CD14-positive monocyte (primary cell): ENCODE results near the gene PHYHIPL. TPM values are rescaled to one million over a fixed set of nuclear protein-coding genes. Genes with fewer than 3 reads are reported as not detected.

ENCODE experiments used
- DNase-seq, 3 donors: peaks; one replicate each; pipeline ENCODE4 v3.0.0-alpha.2; 2011 to 2022
- H2AFZ ChIP-seq: 2 replicates; pipeline ENCODE4 v1.6.0; 2012; ENCODE audit warnings: mild to moderate bottlenecking, low read depth, low read length, inconsistent platforms; ENCODE audit not compliant: insufficient read depth, poor library complexity, severe bottlenecking
- H3K27ac ChIP-seq, 2 donors: 1 replicate in 1 of 2; 2 replicates in 1 of 2; pipeline ENCODE4 v1.5.1; 2012 to 2013; ENCODE audit warnings: low read length in 2 of 2, control low read depth in 1 of 2, inconsistent platforms in 1 of 2, low read depth in 1 of 2, mild to moderate bottlenecking in 1 of 2
- H3K27me3 ChIP-seq, 2 donors: one replicate each; pipeline versions ENCODE4 v1.6.0 to v1.6.1; 2011 to 2013; ENCODE audit warnings: low read length in 2 of 2; ENCODE audit not compliant: control insufficient read depth in 2 of 2, insufficient read depth in 2 of 2
- H3K36me3 ChIP-seq, 2 donors: replicated peaks in 1 of 2; 1 replicate in 1 of 2; 2 replicates in 1 of 2; pipeline versions ENCODE4 v1.5.1 to v1.6.1; 2012 to 2013; ENCODE audit warnings: low read length in 2 of 2, control low read depth in 1 of 2, inconsistent platforms in 1 of 2, mild to moderate bottlenecking in 1 of 2; ENCODE audit not compliant: insufficient read depth in 2 of 2, control insufficient read depth in 1 of 2
- H3K4me1 ChIP-seq, 2 donors: 1 replicate in 1 of 2; 2 replicates in 1 of 2; pipeline versions ENCODE4 v1.5.1 to v1.6.1; 2012 to 2013; ENCODE audit warnings: low read length in 2 of 2, control low read depth in 1 of 2, inconsistent platforms in 1 of 2, mild to moderate bottlenecking in 1 of 2, moderate library complexity in 1 of 2; ENCODE audit not compliant: insufficient read depth in 2 of 2, control insufficient read depth in 1 of 2
- H3K4me2 ChIP-seq: replicated peaks from 2 replicates; pipeline ENCODE3; 2012; ENCODE audit warnings: low read length, moderate library complexity, mild to moderate bottlenecking; ENCODE audit not compliant: poor library complexity, severe bottlenecking; ENCODE audit errors: extremely low read depth
- H3K4me3 ChIP-seq, 3 experiments: fragments of 200-600 bp in 1 of 3; sonication (generic) in 1 of 3; replicated peaks in 1 of 3; 1 replicate in 2 of 3; 2 replicates in 1 of 3; pipeline ENCODE4 v1.5.1; 2011 to 2013; ENCODE audit warnings: low read length in 3 of 3, mild to moderate bottlenecking in 3 of 3, control low read depth in 2 of 3, low read depth in 2 of 3, inconsistent platforms in 1 of 3, moderate library complexity in 1 of 3
- H3K79me2 ChIP-seq: 2 replicates; pipeline ENCODE4 v1.6.0; 2012; ENCODE audit warnings: mild to moderate bottlenecking, control low read depth, inconsistent platforms, low read length, moderate library complexity; ENCODE audit not compliant: insufficient read depth
- H3K9ac ChIP-seq: 2 replicates; pipeline ENCODE4 v1.6.0; 2017; ENCODE audit warnings: low read length, mild to moderate bottlenecking; ENCODE audit not compliant: insufficient read depth, poor library complexity, severe bottlenecking
- H3K9me3 ChIP-seq, 2 donors: replicated peaks in 1 of 2; 1 replicate in 1 of 2; 2 replicates in 1 of 2; pipeline versions ENCODE4 v1.5.1 to v1.6.1; 2012 to 2013; ENCODE audit warnings: low read length in 2 of 2, control low read depth in 1 of 2; ENCODE audit not compliant: control insufficient read depth in 1 of 2, insufficient read depth in 1 of 2
- H4K20me1 ChIP-seq: 2 replicates; pipeline ENCODE4 v1.6.0; 2012; ENCODE audit warnings: mild to moderate bottlenecking, low read length, control low read depth, moderate library complexity; ENCODE audit not compliant: insufficient read depth
- H3K27ac Mint-ChIP-seq, 7 donors: one replicate each; pipeline ENCODE4 v1.8.0; 2020; ENCODE audit warnings: mild to moderate bottlenecking in 7 of 7, mixed read lengths in 7 of 7, moderate library complexity in 6 of 7, inconsistent platforms in 2 of 7
- H3K27me3 Mint-ChIP-seq, 3 donors: one replicate each; pipeline ENCODE4 v1.8.0; 2021 to 2022; ENCODE audit warnings: low read depth in 3 of 3, mild to moderate bottlenecking in 3 of 3, mixed read lengths in 3 of 3, moderate library complexity in 3 of 3, inconsistent platforms in 1 of 3
- H3K36me3 Mint-ChIP-seq, 2 donors: one replicate each; pipeline ENCODE4 v1.8.0; 2020; ENCODE audit warnings: mixed read lengths in 2 of 2, inconsistent platforms in 1 of 2, mild to moderate bottlenecking in 1 of 2
- H3K4me1 Mint-ChIP-seq: one replicate; pipeline ENCODE4 v1.8.0; 2020; ENCODE audit warnings: mild to moderate bottlenecking, mixed read lengths
- H3K4me3 Mint-ChIP-seq, 2 donors: one replicate each; pipeline ENCODE4 v1.8.0; 2020; ENCODE audit warnings: mild to moderate bottlenecking in 2 of 2, mixed read lengths in 2 of 2, moderate library complexity in 1 of 2
- H3K9me3 Mint-ChIP-seq, 7 donors: one replicate each; pipeline ENCODE4 v1.8.0; 2020 to 2022; ENCODE audit warnings: mixed read lengths in 7 of 7, mild to moderate bottlenecking in 6 of 7, moderate library complexity in 6 of 7, inconsistent platforms in 2 of 7
- CTCF ChIP-seq: fragments of 200-600 bp; IDR thresholded peaks from one replicate; pipeline ENCODE4 v1.8.0; 2022; ENCODE audit warnings: antibody characterized with exemption, mild to moderate bottlenecking
- WGBS: methylation state at CpG from one replicate; pipeline ENCODE4 v1.1.5; 2013; ENCODE audit warnings: missing lambda C conversion rate; ENCODE audit not compliant: insufficient coverage; 5-methylcytosine and 5-hydroxymethylcytosine counted together
- intact Hi-C, 2 donors: fragments of 100-400 bp; cut with micrococcal nuclease; formaldehyde crosslinking; loops; one replicate each; pipeline versions ENCODE4 v1.15.0 to v1.15.1; 2023
- polyA plus RNA-seq, 3 donors: library from polyadenylated mRNA; depleted of rRNA in 1 of 3; unstranded in 2 of 3; stranded (reverse) in 1 of 3; fragments of 300-500 nt in 2 of 3; fragments of >200 nt in 1 of 3; fragmentation: Illumina TruSeq in 2 of 3; gene quantifications; 1 replicate in 2 of 3; 2 replicates in 1 of 3; pipeline ENCODE4 v1.2.3, GENCODE V29; 2012 to 2021

Gene PHYHIPL
- polyA plus RNA-seq, 3 donors = not detected

DNA sequence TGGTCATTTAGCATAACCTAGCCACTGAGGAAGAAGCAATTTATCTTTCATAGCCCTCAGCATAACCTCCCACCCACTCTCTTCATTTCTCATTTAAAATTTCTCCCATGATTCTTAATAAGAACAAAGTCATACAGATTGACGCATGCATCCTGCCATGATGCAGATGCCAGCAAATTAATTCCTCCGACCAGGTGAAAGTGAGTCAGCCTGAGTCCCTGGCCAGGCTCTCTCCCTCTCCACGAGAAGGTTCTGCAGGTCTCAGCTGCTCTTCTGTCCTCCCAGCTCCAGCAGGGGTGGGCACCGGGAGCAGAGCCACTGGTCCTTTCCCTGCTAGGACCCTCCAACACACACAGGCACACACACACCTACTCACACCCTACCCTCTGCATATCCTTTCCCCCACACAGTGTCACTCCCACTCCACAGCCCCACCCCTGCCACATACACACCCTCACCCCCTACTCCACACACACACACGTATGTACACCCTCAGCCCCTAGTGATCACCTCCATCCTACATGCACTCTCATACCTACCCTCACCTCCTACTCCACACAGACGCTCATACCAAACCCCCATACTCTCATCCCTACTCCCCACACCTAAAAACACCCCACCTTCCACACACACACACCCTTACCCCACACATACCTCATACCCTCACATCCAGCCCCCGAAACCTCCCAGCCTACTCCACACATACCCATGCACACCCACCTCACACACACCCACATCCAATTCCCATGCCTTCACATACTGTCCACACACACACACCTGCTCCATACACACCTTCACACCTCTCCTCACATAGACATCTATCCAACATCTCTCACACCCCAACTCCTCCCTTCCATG is 107.9 kb downstream of the PHYHIPL start:
- Mint-ChIP-seq H3K9me3 (peaks cover 0 to 2% (median 0%) of the 10 kb centered on the region in 7 donors), H3K4me1 (no peaks in the 10 kb centered on the region), H3K27me3 (peaks cover 0 to 2% (median 0%) of the 10 kb centered on the region in 3 donors), H3K27ac (no peak overlapping the region), H3K4me3 (no peak overlapping the region), H3K36me3 (no peaks in the 10 kb centered on the region)
- H4K20me1 ChIP-seq = no peaks in the 10 kb centered on the region
- H3K27me3 ChIP-seq = no peaks in the 10 kb centered on the region
- 83% methylated on average over 7 of the region's 7 CpGs for WGBS
- TF ChIP-seq CTCF = no peak
- H3K4me3 ChIP-seq = no peak overlapping the region
- H3K27ac ChIP-seq = no peak overlapping the region
- no peak overlapping the region for H3K4me2 ChIP-seq
- no peak overlapping the region for H2AFZ ChIP-seq
- H3K36me3 ChIP-seq = no peaks in the 10 kb centered on the region
- no peaks in the 10 kb centered on the region for H3K9me3 ChIP-seq
- H3K4me1 ChIP-seq = no peaks in the 10 kb centered on the region
- intact Hi-C loops = no loop called here
- no peak for DNase-seq
- no peaks in the 10 kb centered on the region for H3K79me2 ChIP-seq
- no peak overlapping the region for H3K9ac ChIP-seq

DNA sequence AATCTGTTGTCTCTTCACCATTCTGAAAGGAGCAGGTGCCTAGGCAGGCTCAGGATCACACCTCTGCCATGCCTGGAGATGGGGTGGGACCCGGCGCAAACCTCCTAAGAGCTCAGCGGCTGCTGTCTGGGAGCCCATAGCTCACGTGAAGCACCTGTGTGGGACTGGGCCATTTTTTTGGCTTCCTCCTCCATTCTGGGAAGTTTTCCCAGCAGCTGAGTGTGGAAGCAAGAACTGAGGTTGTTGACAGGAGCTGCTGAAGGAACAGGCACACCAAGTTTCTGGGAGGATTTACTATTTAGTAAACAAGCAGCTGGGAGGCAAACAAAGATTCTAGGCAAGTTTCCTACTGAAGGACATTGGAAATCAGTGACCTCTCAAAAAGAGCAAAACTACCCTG is 108.6 kb downstream of the PHYHIPL start:
- intact Hi-C loops = no loop called here
- Histone ChIP-seq H3K36me3 (no peaks in the 10 kb centered on the region), H3K27ac (no peak overlapping the region), H3K4me2 (no peak overlapping the region), H3K4me3 (no peak overlapping the region), H3K9ac (no peak overlapping the region), H4K20me1 (no peaks in the 10 kb centered on the region), H3K9me3 (no peaks in the 10 kb centered on the region), H3K79me2 (no peaks in the 10 kb centered on the region), H3K27me3 (no peaks in the 10 kb centered on the region), H3K4me1 (no peaks in the 10 kb centered on the region), H2AFZ (no peak overlapping the region)
- no peak overlapping the region for H3K4me3 Mint-ChIP-seq
- peaks cover 0 to 2% (median 0%) of the 10 kb centered on the region in 3 donors for H3K27me3 Mint-ChIP-seq
- DNase-seq = no peak
- H3K4me1 Mint-ChIP-seq = no peaks in the 10 kb centered on the region
- no peak for TF ChIP-seq CTCF
- no peaks in the 10 kb centered on the region for H3K36me3 Mint-ChIP-seq
- peaks cover 0 to 2% (median 0%) of the 10 kb centered on the region in 7 donors for H3K9me3 Mint-ChIP-seq
- 94% methylated on average over 4 of the region's 4 CpGs for WGBS
- peak overlapping the region in 1 of 7 donors; percentile 35 for H3K27ac Mint-ChIP-seq
